Mucosa of rectum (tissue), 2 donors: ENCODE data around the gene LILRB4.
A peak's percentile ranks its signal among the peaks of the same experiment; 100 is the strongest.
"Not testable (repeated sequence)": the region's sequence is repeated elsewhere in the genome, so short reads cannot be mapped to it uniquely, and the experiment has no call there.

ENCODE experiments used
- H3K27ac ChIP-seq, 2 donors: one replicate each; pipeline ENCODE4 v1.7.0; 2013; ENCODE audit warnings: inconsistent platforms in 2 of 2, low read depth in 2 of 2, low read length in 2 of 2
- H3K27me3 ChIP-seq, 2 donors: one replicate each; pipeline ENCODE4 v1.7.0; 2013; ENCODE audit warnings: low read length in 2 of 2; ENCODE audit not compliant: control insufficient read depth in 2 of 2, insufficient read depth in 2 of 2
- H3K36me3 ChIP-seq, 2 donors: one replicate each; pipeline ENCODE4 v1.7.0; 2013; ENCODE audit warnings: low read length in 2 of 2; ENCODE audit not compliant: control insufficient read depth in 2 of 2, insufficient read depth in 2 of 2
- H3K4me1 ChIP-seq, 2 donors: one replicate each; pipeline ENCODE4 v1.7.0; 2013; ENCODE audit warnings: low read length in 2 of 2, mild to moderate bottlenecking in 1 of 2; ENCODE audit not compliant: control insufficient read depth in 2 of 2, insufficient read depth in 2 of 2
- H3K4me3 ChIP-seq, 2 donors: one replicate each; pipeline ENCODE4 v1.7.0; 2013; ENCODE audit warnings: low read length in 2 of 2
- H3K9ac ChIP-seq, 2 donors: one replicate each; pipeline ENCODE4 v1.7.0; 2013; ENCODE audit warnings: low read length in 2 of 2, low read depth in 1 of 2, mild to moderate bottlenecking in 1 of 2
- H3K9me3 ChIP-seq, 2 donors: one replicate each; pipeline ENCODE4 v1.7.0; 2013; ENCODE audit warnings: low read length in 2 of 2; ENCODE audit not compliant: control insufficient read depth in 2 of 2
- donor health status: healthy.
- donor health status: Normal muscosa, but diverticular disease.

The LILRB4 gene

GRCh38 chr19:54662730-54663129 is at the start of gene LILRB4:
LILRB4 (plus strand) TSS chr19:54662985; CDS start chr19:54663034, 49 bp downstream.
- H3K9me3 ChIP-seq = no peaks in the 10 kb centered on the region
- no peak within 1 kb of the TSS for H3K9ac ChIP-seq
- H3K4me1 ChIP-seq = peaks cover 0 to 4% of the 10 kb centered on the region in 2 donors
- no peak within 1 kb of the TSS for H3K4me3 ChIP-seq
- H3K36me3 ChIP-seq = no peaks in the 10 kb centered on the region
- no peaks in the 10 kb centered on the region for H3K27me3 ChIP-seq
- no peak within 1 kb of the TSS for H3K27ac ChIP-seq

DNA sequence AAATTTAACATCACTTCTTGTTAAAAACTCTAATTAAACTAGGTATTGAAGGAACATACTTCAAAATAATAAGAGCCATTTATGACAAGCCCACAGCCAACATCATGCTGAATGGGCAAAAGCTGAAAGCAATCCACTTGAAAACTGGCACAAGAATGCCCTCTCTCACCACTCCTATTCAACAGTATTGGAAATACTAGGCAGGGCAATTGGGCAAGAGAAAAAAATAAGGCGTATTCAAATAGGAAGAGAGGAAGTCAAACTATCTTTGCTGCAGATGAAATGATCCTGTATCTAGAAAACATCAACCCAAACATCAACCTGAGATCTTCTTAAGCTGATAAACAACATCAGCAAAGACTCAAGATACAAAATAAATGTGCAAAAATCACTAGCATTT is 48.1 kb upstream of the LILRB4 start:
- no peak overlapping the region for H3K27ac ChIP-seq
- H3K9me3 ChIP-seq = peaks cover 0 to 1% of the 10 kb centered on the region in 2 donors

DNA sequence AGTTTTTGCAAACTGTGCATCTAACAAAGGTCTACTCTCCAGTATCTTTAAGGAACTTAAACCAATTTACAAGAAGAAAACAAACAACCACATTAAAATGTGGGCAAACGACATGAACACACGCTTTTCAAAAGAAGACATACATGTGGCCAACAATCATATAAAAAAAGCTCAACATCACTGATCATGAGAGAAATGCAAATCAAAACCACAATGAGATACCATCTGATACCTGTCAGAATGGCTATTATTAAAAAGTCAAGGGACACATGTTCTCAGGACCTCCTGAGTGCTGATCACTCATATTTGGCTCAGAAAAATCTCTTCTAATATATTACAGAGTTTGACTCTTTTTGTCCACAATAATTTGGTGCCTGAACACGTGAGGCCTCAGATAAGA is 46.7 kb upstream of the LILRB4 start:
- Histone ChIP-seq H3K9ac (no peak overlapping the region), H3K27me3 (no peaks in the 10 kb centered on the region), H3K36me3 (no peaks in the 10 kb centered on the region), H3K9me3 (no peaks in the 10 kb centered on the region), H3K4me1 (no peaks in the 10 kb centered on the region), H3K4me3 (no peak overlapping the region), H3K27ac (peak overlapping the region; percentile 43 to 63)

More for the DNA sequence above, 48.1 kb upstream of the LILRB4 start:
- Histone ChIP-seq H3K9ac (no peak overlapping the region), H3K4me1 (no peaks in the 10 kb centered on the region), H3K4me3 (no peak overlapping the region), H3K27me3 (no peaks in the 10 kb centered on the region), H3K36me3 (no peaks in the 10 kb centered on the region)

GRCh38 chr19:54616821-54617560 is 45.8 kb upstream of the LILRB4 start:
- no peaks in the 10 kb centered on the region for H3K36me3 ChIP-seq
- peak overlapping the region; percentile 43 to 63 for H3K27ac ChIP-seq
- no peaks in the 10 kb centered on the region for H3K4me1 ChIP-seq
- no peaks in the 10 kb centered on the region for H3K27me3 ChIP-seq
- H3K9me3 ChIP-seq = no peaks in the 10 kb centered on the region
- H3K4me3 ChIP-seq = peak overlapping the region in 1 of 2 donors; percentile 56
- H3K9ac ChIP-seq = no peak overlapping the region

- H3K27me3 ChIP-seq = no peaks in the 10 kb centered on the region
- no peaks in the 10 kb centered on the region for H3K4me1 ChIP-seq
- H3K4me3 ChIP-seq = no peak overlapping the region
- H3K9ac ChIP-seq = no peak overlapping the region
- H3K27ac ChIP-seq = no peak overlapping the region
- H3K9me3 ChIP-seq = no peaks in the 10 kb centered on the region
- no peaks in the 10 kb centered on the region for H3K36me3 ChIP-seq
Measured at GRCh38 chr19:54620464-54620863, 42.3 kb upstream of the LILRB4 start.

GRCh38 chr19:54622431-54622830 is 40.4 kb upstream of the LILRB4 start:
- Histone ChIP-seq H3K36me3 (no peaks in the 10 kb centered on the region), H3K4me1 (no peaks in the 10 kb centered on the region), H3K27ac (no peak overlapping the region), H3K27me3 (no peaks in the 10 kb centered on the region), H3K9ac (no peak overlapping the region), H3K4me3 (no peak overlapping the region), H3K9me3 (no peaks in the 10 kb centered on the region)

DNA sequence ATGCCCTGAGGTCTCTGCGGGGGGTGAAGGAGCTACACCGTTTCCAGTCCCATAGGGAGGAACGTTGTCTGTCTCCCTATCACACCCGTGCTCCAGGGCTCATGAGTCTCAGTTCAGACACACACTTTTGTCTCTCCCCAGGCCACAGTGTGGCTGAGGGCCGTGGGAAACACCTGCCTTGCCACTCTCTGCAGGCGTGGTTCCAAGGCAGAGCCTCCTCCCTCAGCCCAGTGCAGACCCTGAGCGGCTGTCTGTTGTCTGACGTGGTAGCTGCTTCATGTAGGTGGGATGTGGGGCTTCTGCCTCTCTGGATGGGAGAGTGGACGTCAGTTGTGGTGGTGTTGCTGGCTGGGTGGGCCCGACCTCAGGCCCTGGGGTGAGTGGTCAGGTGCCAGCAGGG is 38.6 kb upstream of the LILRB4 start:
- H3K27me3 ChIP-seq, H3K36me3 ChIP-seq, H3K9ac ChIP-seq, H3K4me3 ChIP-seq, H3K4me1 ChIP-seq, H3K9me3 ChIP-seq: not testable (repeated sequence)
- peak overlapping the region in 1 of 2 donors; percentile 9 for H3K27ac ChIP-seq

- H3K4me3 ChIP-seq, H3K9ac ChIP-seq: not testable (repeated sequence)
Measured at GRCh38 chr19:54624934-54625730, 37.7 kb upstream of the LILRB4 start.

DNA sequence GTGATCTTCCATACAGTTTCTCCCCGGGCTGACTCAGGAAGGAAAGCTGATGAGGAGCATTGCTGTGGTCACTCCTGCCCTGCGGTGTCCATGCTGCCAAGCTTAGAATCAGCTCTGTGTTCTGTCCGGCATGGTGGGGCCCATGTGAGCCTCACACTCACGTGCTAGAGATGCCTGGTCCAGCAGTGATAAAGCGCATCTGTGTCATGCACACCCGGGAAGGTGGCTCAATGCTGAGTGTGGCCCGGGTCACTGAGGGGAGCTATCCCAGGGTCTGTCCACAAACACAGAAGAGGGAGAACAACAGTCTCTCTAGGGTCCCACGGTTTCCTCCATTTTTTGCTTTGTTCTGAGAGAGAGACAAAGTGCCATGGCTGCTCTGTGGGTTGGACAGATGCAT is 36.0 kb upstream of the LILRB4 start:
- Histone ChIP-seq H3K9ac (no peak overlapping the region), H3K27me3 (peaks cover 0 to 2% of the 10 kb centered on the region in 2 donors), H3K36me3 (no peaks in the 10 kb centered on the region), H3K4me1 (no peaks in the 10 kb centered on the region), H3K9me3 (no peaks in the 10 kb centered on the region), H3K4me3 (no peak overlapping the region), H3K27ac (no peak overlapping the region)

More at GRCh38 chr19:54624934-54625730, 37.7 kb upstream of the LILRB4 start:
- H3K27me3 ChIP-seq, H3K36me3 ChIP-seq, H3K4me1 ChIP-seq, H3K9me3 ChIP-seq: not testable (repeated sequence)
- peak overlapping the region in 1 of 2 donors; percentile 9 for H3K27ac ChIP-seq

GRCh38 chr19:54627912-54628311 is 34.9 kb upstream of the LILRB4 start:
- H3K27me3 ChIP-seq, H3K9me3 ChIP-seq, H3K4me3 ChIP-seq, H3K9ac ChIP-seq, H3K36me3 ChIP-seq, H3K27ac ChIP-seq, H3K4me1 ChIP-seq: not testable (repeated sequence)
